GM21576 (cell line): ENCODE data around the gene LIMCH1.

Experiments
- ATAC-seq: cut with Tn5 transposase; IDR thresholded peaks from one replicate; pipeline ENCODE4 v1.9.1; 2021; ENCODE audit warnings: mild to moderate bottlenecking, moderate library complexity; ENCODE audit not compliant: unreplicated experiment

LIMCH1 gene

GRCh38 chr4:41601025-41601424 lies 63.1 kb downstream of the LIMCH1 start:
- no peak for ATAC-seq

GRCh38 chr4:41602113-41602512 lies 64.2 kb downstream of the LIMCH1 start:
- ATAC-seq = no peak

- ATAC-seq = no peak
These were observed 65.0 kb downstream of the LIMCH1 start for GRCh38 chr4:41602886-41603498.

GRCh38 chr4:41609851-41610250 lies 71.9 kb downstream of the LIMCH1 start:
- ATAC-seq = no peak

GRCh38 chr4:41610474-41610873 lies 72.5 kb downstream of the LIMCH1 start:
- ATAC-seq = no peak

GRCh38 chr4:41611124-41611838 lies 73.3 kb downstream of the LIMCH1 start:
- no peak for ATAC-seq

GRCh38 chr4:41611881-41612871 lies 74.2 kb downstream of the LIMCH1 start:
- no peak for ATAC-seq

GRCh38 chr4:41613386-41613785 lies 75.4 kb downstream of the LIMCH1 start:
- ATAC-seq = no peak

GRCh38 chr4:41613821-41614220 lies 75.9 kb downstream of the LIMCH1 start:
- no peak for ATAC-seq

GRCh38 chr4:41614519-41614918 lies 76.6 kb downstream of the LIMCH1 start:
- ATAC-seq = no peak

- ATAC-seq = no peak
These were observed 81.2 kb downstream of the LIMCH1 start for GRCh38 chr4:41619161-41619560.

- ATAC-seq = no peak
These were observed 82.8 kb downstream of the LIMCH1 start for GRCh38 chr4:41620594-41621256.

GRCh38 chr4:41622787-41623186 lies 84.8 kb downstream of the LIMCH1 start:
- no peak for ATAC-seq

- ATAC-seq = no peak
These were observed 86.8 kb downstream of the LIMCH1 start for GRCh38 chr4:41624765-41625164.

- no peak for ATAC-seq
These were observed 87.6 kb downstream of the LIMCH1 start for GRCh38 chr4:41625531-41625930.

GRCh38 chr4:41628936-41629335 lies 91.0 kb downstream of the LIMCH1 start:
- ATAC-seq = no peak

GRCh38 chr4:41631523-41631922 lies 93.6 kb downstream of the LIMCH1 start:
- no peak for ATAC-seq

- ATAC-seq = no peak
These were observed 94.6 kb downstream of the LIMCH1 start for GRCh38 chr4:41632481-41633073.

GRCh38 chr4:41633321-41633720 lies 95.4 kb downstream of the LIMCH1 start:
- no peak for ATAC-seq

- no peak for ATAC-seq
These were observed 97.5 kb downstream of the LIMCH1 start for GRCh38 chr4:41635441-41635840.

GRCh38 chr4:41638203-41638602 lies 100.2 kb downstream of the LIMCH1 start:
- no peak for ATAC-seq
